ENCODE results near the gene TEDDM1.

Gene TEDDM1

DNA sequence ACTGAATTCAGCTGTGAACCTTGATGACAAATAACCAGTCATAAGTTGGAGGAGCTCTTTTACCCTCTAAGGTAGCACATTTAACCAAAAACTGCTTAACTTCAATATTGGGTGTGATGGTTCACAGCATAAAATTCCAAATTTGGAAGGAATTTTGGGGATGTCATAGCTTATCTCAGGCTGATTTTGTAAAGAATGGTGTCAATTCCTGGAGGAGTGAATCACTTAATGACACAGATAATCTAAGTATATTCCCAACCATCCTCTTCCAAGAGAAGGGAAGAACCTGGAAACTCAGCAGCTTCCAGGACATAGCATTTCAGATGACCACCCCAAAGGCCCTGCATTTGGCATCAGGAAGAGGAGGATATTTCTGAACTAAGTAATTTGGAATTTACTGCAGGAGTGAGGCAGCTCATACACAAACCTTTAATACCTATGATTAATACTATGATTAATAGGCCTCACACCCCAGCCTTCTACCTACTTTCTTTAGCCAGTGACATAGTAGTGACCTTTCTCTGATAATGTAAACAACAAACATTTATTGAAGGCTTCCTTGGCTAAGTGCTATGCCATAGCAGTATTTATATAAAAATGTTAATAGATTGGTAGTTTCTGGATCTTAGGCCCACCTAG lies 23.4 kb downstream of the TEDDM1 start:
- DNase-seq, result no peak

DNA sequence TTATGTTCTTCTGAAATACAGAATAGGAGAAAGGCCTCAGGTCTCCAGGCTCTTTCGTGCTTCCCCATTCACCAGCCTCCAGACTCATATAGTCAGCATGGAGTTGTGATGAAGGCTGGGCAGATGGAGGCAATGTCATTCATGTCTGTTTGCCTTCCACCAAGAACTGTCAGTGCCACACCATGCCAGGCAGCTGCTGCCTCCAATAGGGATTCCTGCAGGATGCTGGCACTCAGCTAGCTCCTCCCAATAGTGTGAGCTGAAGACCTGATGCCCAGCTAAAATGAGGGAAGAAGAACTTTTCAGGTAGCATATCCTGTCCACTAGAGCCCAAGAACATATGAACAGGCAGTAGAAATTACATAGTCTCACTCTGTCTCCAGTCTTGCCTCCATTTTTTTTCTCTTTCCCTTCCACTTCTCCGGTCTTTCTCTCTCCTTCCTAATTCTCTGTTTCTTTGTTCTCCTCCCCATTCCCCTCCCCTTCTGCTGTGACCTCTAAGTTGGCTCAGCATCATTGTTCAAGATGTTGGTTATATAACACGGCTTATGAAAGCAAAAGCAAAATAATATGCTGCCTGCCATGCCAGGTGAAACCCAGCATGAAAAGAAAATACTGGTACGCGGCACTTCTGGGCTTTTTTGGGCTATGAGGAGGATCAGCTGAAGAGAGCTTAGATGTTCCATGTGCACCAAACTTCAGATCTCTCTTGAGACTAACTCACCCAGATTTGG lies 26.2 kb downstream of the TEDDM1 start:
- DNase-seq, result no peak

DNA sequence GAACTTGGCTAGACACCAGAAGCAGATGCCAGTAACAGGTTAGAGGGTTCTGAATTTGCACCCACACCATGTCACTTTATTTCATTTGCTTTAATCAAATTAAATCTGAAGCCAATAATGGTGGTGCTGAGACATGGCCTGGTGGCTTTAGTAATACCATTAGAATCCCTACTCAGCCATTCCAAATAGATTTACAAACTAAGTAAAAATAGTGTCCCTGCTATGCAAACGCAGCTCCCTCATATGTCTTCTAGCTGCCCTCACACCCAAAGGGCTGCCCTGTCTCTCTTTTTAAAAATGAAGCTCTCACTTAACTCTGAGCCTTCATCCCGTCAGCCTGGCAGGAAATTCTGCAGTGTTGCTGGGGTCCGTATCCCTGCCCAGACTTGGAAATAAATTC lies 29.9 kb downstream of the TEDDM1 start:
- DNase-seq, result no peak

DNA sequence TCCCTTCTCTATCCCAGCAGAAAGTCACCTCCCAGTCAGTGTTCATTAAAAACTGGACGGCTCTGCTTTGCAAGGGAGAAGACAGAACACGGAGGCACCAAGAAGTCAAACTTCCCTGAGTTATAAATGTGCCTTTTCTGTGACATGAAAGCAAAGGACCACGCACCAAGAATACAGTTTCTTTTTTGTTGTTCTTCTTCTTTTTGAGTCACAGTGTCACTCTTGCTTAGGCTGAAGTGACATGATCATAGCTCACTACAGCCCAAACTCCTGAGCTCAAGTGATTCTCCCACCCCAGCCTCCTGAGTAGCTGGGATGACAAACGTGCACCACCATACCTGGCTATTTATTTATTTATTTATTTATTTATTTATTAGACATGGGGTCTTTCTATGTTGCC lies 31.6 kb downstream of the TEDDM1 start:
- DNase-seq, result no peak

DNA sequence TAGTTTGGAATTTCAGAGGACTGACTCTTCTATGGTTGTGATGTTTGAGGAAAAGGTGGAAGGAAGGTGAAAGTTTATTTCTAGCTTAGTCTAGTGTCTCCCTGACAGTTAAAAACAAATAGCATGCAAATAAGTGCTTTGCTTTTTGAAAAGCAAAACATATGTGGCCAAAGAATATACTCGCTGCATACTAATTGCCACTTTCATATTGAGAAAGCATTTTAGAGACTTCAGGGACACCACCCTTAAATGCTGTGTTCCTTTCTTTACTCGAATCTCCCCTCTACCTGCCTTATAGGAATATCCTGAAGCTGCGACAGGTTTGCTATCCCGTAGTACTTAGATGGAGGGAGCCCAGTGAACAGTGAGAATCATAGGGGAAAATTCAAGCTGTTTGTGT lies 32.1 kb downstream of the TEDDM1 start:
- DNase-seq, result no peak

DNA sequence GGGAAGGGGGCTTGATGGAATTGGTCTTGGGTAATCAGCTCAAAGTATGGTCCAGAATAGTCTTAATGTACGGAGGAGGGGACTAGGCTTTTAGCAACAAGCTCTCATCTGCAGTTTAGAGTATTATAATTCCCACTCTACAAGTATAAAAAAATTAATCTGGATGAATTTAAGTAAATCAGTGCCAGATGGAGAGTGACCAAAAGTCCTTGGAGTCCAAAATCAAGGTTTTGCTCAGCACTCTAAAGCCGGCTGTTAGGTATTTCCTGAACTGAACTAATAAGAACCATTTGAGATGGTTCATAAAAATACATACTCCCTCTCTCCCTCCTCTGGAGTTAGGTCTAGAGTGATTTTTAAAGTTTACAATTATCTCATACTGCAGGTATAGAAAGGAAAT lies 32.5 kb downstream of the TEDDM1 start:
- no peak for DNase-seq

DNA sequence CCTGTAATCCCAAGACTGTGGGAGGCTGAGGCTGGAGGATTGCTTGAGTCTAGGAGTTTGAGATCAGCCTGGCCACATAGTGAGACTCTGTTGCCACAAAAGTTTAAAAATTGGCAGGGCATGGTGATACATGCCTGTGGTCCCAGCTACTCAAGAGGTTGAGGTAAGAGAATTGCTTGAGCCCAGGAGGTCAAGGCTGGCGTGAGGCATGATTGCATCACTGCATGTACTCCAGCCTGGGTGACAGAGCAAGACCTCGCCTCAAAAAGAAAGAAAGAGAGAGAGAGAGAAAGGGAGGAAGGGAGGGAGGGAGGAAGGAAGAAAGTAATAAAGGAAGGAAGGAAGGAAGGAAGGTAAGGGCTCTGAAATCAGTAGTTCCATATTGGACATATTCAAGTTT lies 33.9 kb downstream of the TEDDM1 start:
- DNase-seq, result no peak

DNA sequence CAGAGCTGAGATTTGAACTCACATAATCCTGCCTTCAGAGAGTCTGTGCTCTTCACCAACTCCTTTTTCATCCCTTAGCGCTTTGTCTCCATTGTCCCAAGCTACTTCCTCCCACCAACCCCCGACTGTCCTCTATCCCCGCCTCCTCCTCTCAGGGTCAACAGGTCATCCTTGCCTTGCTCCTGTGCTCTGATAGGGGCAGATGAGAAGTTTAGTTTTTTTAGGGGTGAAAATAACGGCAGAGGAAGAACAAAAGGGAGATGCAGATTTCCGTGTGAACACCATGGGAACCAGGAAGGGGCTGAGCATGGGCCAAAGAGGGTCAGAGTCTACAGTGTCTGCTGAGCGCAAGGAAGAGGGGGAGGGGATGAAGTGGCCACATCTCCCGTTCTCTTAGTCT lies 40.8 kb downstream of the TEDDM1 start:
- DNase-seq, result no peak

DNA sequence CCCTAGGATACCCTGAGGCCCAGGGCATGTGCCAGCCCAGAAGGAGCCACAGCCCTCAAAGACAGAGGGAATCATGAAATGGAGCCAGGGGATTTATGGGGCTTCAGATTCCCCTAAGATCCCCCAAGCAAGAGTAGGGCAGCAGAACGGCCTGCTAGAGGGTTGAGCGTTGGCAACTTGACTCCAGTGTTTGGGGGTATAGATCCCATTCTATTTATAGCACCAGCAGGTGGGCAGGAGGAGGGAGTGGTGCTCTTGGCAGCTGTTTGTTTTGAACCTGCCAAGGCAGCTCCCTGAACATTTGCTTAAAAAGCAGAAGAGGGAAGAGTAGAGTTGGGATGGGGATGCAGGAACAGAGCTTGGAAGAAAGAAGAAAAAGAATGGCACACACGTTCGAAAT lies 42.6 kb downstream of the TEDDM1 start:
- DNase-seq, result no peak

DNA sequence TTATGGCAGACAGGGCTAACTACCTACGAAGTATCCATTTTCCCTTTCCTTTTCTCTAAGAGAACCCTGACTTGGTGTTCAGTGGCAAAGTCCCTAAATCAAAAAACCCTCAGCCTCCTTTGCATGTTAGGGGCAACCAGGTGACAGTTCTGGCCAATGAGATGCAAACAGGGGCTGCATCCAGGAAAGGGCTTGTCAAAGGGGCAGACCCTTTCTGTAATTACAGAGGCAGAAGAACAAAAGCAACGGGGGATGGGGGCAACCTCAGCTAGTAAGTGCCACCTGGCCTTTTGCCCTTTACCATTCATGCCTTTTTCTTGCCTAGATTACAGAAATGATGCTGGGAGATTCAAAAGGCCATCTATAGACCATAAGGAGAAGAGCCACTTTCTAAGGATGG lies 43.3 kb downstream of the TEDDM1 start:
- no peak for DNase-seq

DNA sequence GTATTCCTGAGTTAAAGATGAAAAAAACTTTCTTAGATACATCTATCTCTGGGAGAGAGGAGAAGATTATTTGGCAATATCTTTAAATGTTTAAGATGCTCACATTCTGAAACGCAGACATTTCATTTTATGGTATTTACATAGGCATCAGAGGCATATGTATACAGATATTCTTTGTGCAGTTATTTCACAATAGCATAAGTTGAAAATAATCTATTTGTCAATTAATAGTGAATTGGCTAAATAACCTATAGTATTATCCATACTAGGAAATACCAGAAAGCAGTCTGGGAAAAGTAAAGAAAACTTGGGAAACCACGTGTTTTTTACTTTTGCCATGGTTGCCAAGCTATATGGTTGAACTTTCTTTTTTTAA lies 44.8 kb downstream of the TEDDM1 start:
- DNase-seq, result no peak

DNA sequence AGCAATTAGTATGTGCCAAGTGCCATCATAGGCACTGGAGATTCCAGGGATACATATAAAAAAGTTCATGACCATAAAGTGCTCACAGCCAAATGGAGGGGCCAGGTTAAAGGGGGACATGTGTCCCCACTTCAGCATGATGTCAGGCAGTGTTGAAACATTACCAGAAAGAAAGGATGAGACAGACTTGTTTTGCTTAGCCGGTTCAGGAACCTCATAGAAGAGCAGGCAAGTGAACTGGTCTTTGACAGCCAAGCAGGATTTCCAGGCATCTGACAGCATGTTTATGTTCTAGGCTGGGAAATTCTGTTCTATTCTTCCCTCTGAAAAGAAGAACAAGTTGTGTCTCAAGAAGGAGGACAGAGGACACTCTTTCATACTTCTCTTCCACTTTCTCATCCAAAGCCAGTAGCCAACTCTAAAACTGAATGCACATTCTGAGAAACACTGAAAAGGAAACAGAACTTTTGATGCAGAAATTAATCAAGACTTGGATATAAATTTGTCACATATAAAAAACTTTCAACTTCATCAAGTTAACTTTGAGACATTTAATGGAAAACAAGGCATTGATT lies 48.6 kb downstream of the TEDDM1 start:
- no peak for DNase-seq

DNA sequence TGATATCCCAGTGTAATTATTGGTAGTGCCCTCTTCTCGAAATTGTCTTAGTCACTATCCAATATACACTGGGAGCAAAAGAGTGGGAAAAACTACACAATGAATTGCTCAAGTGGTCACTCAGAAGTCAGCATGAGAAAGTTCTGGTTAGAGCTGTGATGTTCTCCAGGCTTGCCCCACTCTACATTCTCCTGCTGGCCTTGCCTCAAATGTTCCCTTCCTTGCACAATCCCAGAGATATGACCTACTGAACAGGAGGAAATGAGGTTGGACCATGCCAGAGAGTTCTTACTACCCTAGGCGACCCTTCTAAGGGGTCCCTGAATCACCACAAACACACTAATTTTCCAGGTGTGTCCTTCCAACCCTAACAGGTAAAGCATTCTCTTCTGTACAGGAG lies 49.6 kb downstream of the TEDDM1 start:
- no peak for DNase-seq

DNA sequence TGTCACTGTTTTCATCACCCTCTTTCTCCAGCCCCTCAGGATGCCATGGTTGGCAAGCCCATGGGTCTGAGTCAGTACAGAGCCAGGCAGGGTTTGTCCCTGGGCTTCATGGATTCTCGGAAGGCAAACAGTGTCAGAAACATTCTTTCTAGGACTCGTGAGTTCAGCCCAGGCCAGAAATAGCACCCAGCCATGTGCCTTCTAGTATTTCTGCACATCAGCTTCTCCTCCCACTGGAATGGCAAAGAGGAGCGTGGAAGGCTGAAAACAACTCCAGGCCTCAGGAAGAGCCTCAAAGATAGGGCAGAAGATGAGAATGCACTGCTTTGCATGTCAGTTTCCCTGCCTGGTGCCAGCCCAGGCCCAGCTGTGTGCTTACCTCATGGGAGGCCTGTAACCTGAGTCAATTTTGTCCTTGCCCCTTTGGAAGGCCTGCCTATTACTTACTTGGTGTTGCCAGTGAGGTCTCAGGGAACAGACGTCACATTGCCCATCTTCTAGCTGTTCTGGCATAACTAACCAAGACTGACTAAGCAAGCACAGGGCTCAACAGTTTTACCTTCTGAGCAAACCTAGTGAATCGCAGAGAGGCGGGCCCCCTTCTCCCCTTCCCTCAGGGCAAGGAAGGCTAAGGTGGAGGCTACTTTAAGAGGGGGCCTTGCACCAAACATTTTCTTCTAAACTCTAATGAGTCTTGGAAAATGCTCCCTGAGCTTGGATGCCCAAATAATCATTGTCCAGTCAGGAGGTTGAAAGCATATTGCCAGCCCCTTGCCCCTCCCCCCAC lies 51.3 kb downstream of the TEDDM1 start:
- no peak for DNase-seq
